GM12801 (cell line): ENCODE results near the gene NTSR1.

Source experiments
- TF ChIP-seq, protein P1 (sequence below): IDR thresholded peaks from one replicate; pipeline ENCODE4 v1.5.1; 2011; ENCODE audit warnings: control low read depth; ENCODE audit not compliant: insufficient read length; ENCODE audit errors: extremely low read depth

The NTSR1 gene

DNA sequence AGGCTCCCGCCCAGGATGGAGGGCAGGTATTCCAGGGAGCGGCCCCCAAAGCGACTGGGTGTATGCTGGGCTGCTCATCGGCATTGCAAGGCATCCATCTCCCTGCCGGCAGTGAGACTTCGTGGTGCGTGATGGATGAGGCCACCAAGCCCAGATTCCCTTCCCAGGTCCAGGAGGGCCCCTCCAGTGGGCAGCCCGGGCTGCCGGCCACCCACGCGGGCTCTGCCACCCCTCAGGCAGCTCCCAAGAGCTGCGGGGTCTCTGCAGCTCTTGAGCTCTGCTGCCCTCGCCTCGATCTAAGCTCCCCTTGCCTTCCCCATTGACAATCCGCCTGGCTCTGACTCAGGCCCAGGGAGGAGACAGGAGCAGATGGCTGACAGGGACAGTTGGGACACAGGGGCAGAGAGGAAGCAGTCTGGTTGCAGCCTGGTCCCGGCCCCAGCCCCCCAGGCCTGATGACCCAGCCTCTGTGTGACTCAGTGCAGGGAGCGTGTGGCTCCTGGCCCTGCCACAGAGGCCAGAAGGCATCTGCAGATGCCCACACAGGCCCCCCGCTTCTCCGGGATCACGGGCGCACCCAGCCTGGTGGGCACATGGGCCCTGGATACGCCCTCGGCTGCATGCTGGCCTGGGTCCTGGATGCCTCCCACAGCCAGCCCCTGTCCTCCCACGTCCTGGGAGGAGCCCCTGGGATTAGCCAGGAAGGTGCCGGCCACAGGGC lies 33.3 kb upstream of the NTSR1 start:
- TF ChIP-seq, protein P1, sequence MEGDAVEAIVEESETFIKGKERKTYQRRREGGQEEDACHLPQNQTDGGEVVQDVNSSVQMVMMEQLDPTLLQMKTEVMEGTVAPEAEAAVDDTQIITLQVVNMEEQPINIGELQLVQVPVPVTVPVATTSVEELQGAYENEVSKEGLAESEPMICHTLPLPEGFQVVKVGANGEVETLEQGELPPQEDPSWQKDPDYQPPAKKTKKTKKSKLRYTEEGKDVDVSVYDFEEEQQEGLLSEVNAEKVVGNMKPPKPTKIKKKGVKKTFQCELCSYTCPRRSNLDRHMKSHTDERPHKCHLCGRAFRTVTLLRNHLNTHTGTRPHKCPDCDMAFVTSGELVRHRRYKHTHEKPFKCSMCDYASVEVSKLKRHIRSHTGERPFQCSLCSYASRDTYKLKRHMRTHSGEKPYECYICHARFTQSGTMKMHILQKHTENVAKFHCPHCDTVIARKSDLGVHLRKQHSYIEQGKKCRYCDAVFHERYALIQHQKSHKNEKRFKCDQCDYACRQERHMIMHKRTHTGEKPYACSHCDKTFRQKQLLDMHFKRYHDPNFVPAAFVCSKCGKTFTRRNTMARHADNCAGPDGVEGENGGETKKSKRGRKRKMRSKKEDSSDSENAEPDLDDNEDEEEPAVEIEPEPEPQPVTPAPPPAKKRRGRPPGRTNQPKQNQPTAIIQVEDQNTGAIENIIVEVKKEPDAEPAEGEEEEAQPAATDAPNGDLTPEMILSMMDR = no peak

DNA sequence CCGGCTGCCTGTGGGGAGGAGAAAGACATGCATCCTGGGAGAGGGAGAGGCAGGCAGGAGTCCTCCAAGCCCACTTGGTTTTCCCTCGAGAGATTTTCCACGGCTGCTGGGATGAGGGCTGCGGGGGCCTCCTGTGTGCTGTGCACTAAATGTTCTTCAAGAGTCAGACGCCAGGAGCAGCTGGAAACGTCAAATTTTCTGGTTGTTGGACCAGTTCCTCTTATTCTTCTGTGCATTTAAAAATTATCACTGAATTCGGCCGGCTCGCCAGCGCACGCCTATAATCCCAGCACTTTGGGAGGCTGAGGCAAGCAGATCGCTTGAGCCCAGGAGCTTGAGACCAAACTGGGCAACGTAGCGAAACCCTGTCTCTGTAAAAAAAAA lies 32.8 kb upstream of the NTSR1 start:
- TF ChIP-seq, protein P1 = no peak

DNA sequence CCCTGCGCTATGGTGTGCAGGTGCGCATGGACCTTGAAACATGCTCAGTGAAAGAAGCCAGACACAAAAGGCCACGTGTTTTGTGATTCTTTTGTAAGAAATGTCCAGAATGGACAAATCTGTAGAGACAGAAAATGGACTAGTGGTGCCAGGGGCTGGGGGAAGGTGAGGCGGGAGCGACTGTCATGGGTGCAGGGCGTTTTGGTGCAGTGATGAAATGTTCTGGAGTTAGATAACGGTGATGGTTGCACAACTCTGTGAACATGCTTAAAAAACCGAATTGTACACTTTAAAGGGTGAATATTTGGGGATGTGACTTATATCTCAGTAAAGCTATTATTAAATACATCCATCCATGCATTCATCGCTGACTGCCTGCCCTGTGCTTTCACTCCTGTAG lies 31.7 kb upstream of the NTSR1 start:
- TF ChIP-seq, protein P1 = no peak

DNA sequence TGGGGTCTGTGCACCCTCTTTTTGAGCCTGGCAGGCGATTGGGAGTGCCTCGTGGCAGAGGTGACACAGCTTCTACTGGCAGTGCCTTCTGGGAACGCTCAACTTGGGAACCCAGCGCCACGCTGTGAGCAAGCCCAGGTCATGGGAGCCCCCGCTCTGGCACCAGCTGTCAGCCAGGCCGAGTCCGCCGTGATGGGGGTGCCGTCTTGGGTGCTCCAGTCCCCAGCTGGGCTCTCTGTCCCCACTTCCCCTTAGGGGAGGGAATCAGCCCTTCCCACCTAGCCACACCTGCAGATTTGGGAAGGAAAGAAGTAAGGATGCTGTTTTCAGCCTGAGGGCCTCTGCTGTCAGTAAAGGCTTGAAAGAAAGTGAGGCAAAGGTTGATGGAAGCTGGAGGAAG lies 31.0 kb upstream of the NTSR1 start:
- TF ChIP-seq, protein P1 = no peak

DNA sequence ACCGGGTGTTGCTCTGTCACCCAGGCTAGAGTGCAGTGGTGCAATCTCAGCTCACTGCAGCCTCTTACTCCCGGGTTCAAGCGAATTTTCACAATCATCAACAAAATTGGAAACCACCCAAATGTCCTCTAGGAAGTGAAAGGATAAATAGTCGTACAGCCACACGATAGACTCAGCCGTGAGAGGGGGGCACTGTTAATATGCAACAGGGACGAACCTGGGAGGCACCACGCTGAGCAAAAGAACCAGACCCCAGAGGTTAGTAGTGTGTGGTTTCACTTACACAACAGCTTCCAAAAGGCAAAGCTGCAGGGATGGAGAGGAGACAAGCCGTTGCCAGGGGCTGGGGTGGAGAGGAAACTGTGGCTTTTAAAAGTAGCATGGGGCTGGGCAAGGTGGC lies 30.1 kb upstream of the NTSR1 start:
- TF ChIP-seq, protein P1 = no peak

DNA sequence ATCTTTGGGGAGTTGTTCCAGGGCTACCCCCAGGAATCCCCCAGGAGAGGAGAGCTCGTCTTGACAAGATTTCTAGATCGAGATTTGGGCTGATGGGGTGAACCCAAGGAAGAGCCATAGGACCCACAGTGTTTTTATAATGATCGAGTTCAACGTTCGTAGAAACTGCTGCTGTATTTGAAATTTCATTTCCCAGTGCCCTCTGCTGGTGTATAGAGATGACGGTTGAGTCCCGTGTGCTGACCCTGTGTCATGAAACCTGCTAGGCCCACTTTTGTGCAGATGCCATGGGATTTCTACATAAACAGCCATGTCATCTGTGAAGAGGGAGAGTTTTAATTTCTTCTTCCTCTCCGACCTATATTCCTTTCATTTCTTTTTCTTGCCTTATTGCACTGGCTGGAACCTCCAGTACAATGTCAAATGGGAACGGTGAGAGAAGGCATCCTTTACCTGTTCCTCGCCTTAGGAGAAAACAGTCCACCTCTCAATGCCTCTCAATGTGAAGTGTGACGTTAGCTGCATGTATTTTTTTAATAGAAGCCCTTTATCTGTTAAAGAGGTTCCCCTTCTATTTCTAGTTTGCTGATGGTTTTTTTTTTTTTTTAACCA lies 28.6 kb upstream of the NTSR1 start:
- TF ChIP-seq, protein P1 = no peak

DNA sequence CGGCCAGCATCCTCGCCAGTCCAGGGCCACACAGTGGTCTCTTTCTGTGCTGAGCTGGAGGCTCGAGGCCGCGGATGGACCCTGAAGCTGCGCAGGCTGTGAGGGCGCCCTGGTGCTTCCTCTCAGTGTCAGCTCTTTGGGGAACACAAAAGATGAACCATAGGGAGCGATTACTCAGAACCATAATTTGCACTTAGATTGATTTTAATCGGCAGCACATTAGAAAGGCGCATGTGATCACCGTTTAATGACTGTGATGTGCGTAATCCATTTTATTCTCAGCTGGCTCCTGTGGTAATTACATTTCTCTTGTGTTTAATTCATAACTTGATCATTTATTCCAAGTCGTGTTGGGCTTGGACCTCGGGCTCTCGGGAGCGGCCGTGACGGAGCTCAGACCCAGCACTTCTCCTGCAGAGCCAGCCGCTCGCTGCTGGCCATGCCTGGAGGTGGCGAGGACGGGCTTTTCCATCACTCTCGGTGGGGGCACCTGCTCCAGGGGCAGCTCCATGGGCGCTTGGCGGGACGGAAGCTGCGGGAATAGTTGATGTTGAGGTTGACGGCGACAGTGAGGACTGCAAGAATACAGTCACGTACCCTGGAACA lies 25.6 kb upstream of the NTSR1 start:
- TF ChIP-seq, protein P1 = no peak
